ENCODE data around the gene FAM161A.

GRCh38 chr2:61799099-61799498 lies 54.8 kb downstream of the FAM161A start:
- TF ChIP-seq, protein P1, sequence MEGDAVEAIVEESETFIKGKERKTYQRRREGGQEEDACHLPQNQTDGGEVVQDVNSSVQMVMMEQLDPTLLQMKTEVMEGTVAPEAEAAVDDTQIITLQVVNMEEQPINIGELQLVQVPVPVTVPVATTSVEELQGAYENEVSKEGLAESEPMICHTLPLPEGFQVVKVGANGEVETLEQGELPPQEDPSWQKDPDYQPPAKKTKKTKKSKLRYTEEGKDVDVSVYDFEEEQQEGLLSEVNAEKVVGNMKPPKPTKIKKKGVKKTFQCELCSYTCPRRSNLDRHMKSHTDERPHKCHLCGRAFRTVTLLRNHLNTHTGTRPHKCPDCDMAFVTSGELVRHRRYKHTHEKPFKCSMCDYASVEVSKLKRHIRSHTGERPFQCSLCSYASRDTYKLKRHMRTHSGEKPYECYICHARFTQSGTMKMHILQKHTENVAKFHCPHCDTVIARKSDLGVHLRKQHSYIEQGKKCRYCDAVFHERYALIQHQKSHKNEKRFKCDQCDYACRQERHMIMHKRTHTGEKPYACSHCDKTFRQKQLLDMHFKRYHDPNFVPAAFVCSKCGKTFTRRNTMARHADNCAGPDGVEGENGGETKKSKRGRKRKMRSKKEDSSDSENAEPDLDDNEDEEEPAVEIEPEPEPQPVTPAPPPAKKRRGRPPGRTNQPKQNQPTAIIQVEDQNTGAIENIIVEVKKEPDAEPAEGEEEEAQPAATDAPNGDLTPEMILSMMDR (IDR thresholded peaks at IDR 0.05): no peak
- TF ChIP-seq EP300 (IDR thresholded peaks at IDR 0.05) (no peak), POLR2A (IDR thresholded peaks at IDR 0.05) (no peak)
